ENCODE results near the gene ZBED4. TPM values are rescaled to one million over a fixed set of nuclear protein-coding genes. Genes with fewer than 3 reads are reported as not detected.

Gene ZBED4
- polyA plus RNA-seq, 1 donor = 13.5 TPM

GRCh38 chr22:49936973-49937757, 83.5 kb downstream of the ZBED4 start:
- no peak for DNase-seq

DNA sequence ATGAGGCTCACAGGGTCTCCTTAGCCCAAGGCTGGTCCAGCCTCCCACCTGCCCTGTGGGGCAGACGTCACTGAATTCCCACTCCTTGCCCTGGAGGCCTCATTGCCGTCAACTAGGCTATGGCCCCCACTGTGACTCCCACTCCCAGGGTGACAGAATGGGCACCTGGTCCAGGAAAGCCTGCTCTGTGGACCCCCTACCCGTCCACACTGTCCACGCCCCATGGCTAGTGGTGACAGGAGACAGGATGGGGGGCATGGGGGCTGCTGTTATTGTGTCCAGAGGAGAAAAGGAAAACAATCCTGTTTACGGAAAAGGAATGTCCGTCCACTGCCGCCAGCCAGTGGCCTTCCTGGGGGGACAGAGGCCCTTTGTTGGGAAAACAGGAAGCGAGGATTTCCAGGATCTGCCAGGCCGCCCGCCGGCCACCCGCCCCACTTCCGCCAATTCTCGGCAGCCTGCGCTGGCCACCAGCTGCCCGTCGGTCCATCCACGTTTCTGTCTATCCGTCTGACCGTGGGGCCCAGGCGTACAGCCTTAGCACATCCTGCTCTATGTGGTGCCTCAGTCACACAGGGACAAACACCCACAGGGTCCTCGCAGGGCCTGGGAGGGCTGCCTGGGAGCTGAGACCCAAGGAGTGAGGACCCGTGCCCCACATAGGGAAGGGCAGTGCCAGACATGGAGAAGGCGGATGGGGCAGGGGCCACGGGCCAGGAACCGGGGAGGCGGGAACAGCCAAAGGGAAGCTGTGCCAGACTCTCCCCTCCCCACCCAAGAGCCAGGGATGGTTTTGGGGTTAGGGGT, 84.3 kb downstream of the ZBED4 start:
- no peak for DNase-seq

- no peak for DNase-seq
Measured at GRCh38 chr22:49938565-49939136, 85.0 kb downstream of the ZBED4 start.

Other genes with a start within 250 kb of the ZBED4 start
- 31.0 TPM for gene BRD1, start 26.0 kb upstream of the ZBED4 start, polyA plus RNA-seq (ENCODE audit: insufficient read length)
- 16.4 TPM for gene ALG12, start 64.6 kb downstream of the ZBED4 start, polyA plus RNA-seq (ENCODE audit: insufficient read length)
- gene CRELD2, start 64.8 kb downstream of the ZBED4 start, polyA plus RNA-seq (ENCODE audit: insufficient read length) = 19.4 TPM
- gene PIM3, start 106.9 kb downstream of the ZBED4 start, polyA plus RNA-seq (ENCODE audit: insufficient read length) = 19.8 TPM
- not detected for gene IL17REL, start 158.9 kb downstream of the ZBED4 start, polyA plus RNA-seq (ENCODE audit: insufficient read length)
- not detected for gene TTLL8, start 204.5 kb downstream of the ZBED4 start, polyA plus RNA-seq (ENCODE audit: insufficient read length)
- gene MLC1, start 231.6 kb downstream of the ZBED4 start, polyA plus RNA-seq (ENCODE audit: insufficient read length) = 1.3 TPM
- gene MOV10L1, start 236.2 kb downstream of the ZBED4 start, polyA plus RNA-seq (ENCODE audit: insufficient read length) = 0.58 TPM

All from hindlimb muscle (tissue), 1 donor.